ENCODE results near the gene SLC29A1. TPM values are rescaled to one million over a fixed set of nuclear protein-coding genes. Genes with fewer than 3 reads are reported as not detected.

The SLC29A1 gene
- polyA plus RNA-seq, 2 donors, result 11.6 to 18.5 TPM

- H3K27ac ChIP-seq (ENCODE audit: low read depth in 2 of 2, low read length in 1 of 2), result no peak overlapping the region
Measured at GRCh38 chr6:44203955-44204354, 19.4 kb upstream of the SLC29A1 start.

GRCh38 chr6:44207966-44208365 is 15.4 kb upstream of the SLC29A1 start:
- no peaks in the 10 kb centered on the region for H3K27me3 ChIP-seq (ENCODE audit: control insufficient read depth in 1 of 2, insufficient read depth in 2 of 2, low read length in 2 of 2)
- no peaks in the 10 kb centered on the region for H3K36me3 ChIP-seq (ENCODE audit: control insufficient read depth in 2 of 2, insufficient read depth in 2 of 2, low read length in 1 of 2)
- no peaks in the 10 kb centered on the region for H3K9me3 ChIP-seq (ENCODE audit: control insufficient read depth in 2 of 2, insufficient read depth in 1 of 2, low read depth in 1 of 2, low read length in 1 of 2)
- 92 to 95% methylated on average over 6 of the region's 6 CpGs for WGBS, 2 donors
- peaks cover 0 to 1% of the 10 kb centered on the region in 2 donors for H3K4me1 ChIP-seq (ENCODE audit: control insufficient read depth in 2 of 2, insufficient read depth in 2 of 2, low read length in 1 of 2)
- no peak overlapping the region for H3K27ac ChIP-seq (ENCODE audit: low read depth in 2 of 2, low read length in 1 of 2)
- no peak overlapping the region for H3K4me3 ChIP-seq (ENCODE audit: low read depth in 1 of 2, low read length in 2 of 2)

More at GRCh38 chr6:44203955-44204354, 19.4 kb upstream of the SLC29A1 start:
- H3K36me3 ChIP-seq (ENCODE audit: control insufficient read depth in 2 of 2, insufficient read depth in 2 of 2, low read length in 1 of 2), result no peaks in the 10 kb centered on the region
- H3K4me3 ChIP-seq (ENCODE audit: low read depth in 1 of 2, low read length in 2 of 2), result no peak overlapping the region
- H3K4me1 ChIP-seq (ENCODE audit: control insufficient read depth in 2 of 2, insufficient read depth in 2 of 2, low read length in 1 of 2), result peaks cover 0 to 14% of the 10 kb centered on the region in 2 donors
- H3K9me3 ChIP-seq (ENCODE audit: control insufficient read depth in 2 of 2, insufficient read depth in 1 of 2, low read depth in 1 of 2, low read length in 1 of 2), result no peaks in the 10 kb centered on the region
- no peaks in the 10 kb centered on the region for H3K27me3 ChIP-seq (ENCODE audit: control insufficient read depth in 1 of 2, insufficient read depth in 2 of 2, low read length in 2 of 2)
- 82 to 87% methylated on average over 6 of the region's 6 CpGs for WGBS, 2 donors

- 86 to 93% methylated on average over 3 of the region's 3 CpGs for WGBS, 2 donors
- no peaks in the 10 kb centered on the region for H3K36me3 ChIP-seq (ENCODE audit: control insufficient read depth in 2 of 2, insufficient read depth in 2 of 2, low read length in 1 of 2)
- H3K27ac ChIP-seq (ENCODE audit: low read depth in 2 of 2, low read length in 1 of 2), result no peak overlapping the region
- H3K4me1 ChIP-seq (ENCODE audit: control insufficient read depth in 2 of 2, insufficient read depth in 2 of 2, low read length in 1 of 2), result no peaks in the 10 kb centered on the region
- H3K9me3 ChIP-seq (ENCODE audit: control insufficient read depth in 2 of 2, insufficient read depth in 1 of 2, low read depth in 1 of 2, low read length in 1 of 2), result no peaks in the 10 kb centered on the region
- H3K27me3 ChIP-seq (ENCODE audit: control insufficient read depth in 1 of 2, insufficient read depth in 2 of 2, low read length in 2 of 2), result no peaks in the 10 kb centered on the region
- H3K4me3 ChIP-seq (ENCODE audit: low read depth in 1 of 2, low read length in 2 of 2), result no peak overlapping the region
Measured at GRCh38 chr6:44211284-44211683, 12.1 kb upstream of the SLC29A1 start.

- H3K36me3 ChIP-seq (ENCODE audit: control insufficient read depth in 2 of 2, insufficient read depth in 2 of 2, low read length in 1 of 2), result no peaks in the 10 kb centered on the region
- H3K9me3 ChIP-seq (ENCODE audit: control insufficient read depth in 2 of 2, insufficient read depth in 1 of 2, low read depth in 1 of 2, low read length in 1 of 2), result no peaks in the 10 kb centered on the region
- no peaks in the 10 kb centered on the region for H3K27me3 ChIP-seq (ENCODE audit: control insufficient read depth in 1 of 2, insufficient read depth in 2 of 2, low read length in 2 of 2)
- 94% methylated on average over 6 of the region's 6 CpGs for WGBS, 2 donors
- H3K4me1 ChIP-seq (ENCODE audit: control insufficient read depth in 2 of 2, insufficient read depth in 2 of 2, low read length in 1 of 2), result peaks cover 0 to 10% of the 10 kb centered on the region in 2 donors
- no peak overlapping the region for H3K27ac ChIP-seq (ENCODE audit: low read depth in 2 of 2, low read length in 1 of 2)
- H3K4me3 ChIP-seq (ENCODE audit: low read depth in 1 of 2, low read length in 2 of 2), result no peak overlapping the region
Measured at GRCh38 chr6:44214307-44214706, 9.1 kb upstream of the SLC29A1 start.

- WGBS, 2 donors, result 37 to 39% methylated on average over 7 of the region's 7 CpGs
- Histone ChIP-seq H3K27me3 (ENCODE audit: control insufficient read depth in 1 of 2, insufficient read depth in 2 of 2, low read length in 2 of 2) (no peaks in the 10 kb centered on the region), H3K9me3 (ENCODE audit: control insufficient read depth in 2 of 2, insufficient read depth in 1 of 2, low read depth in 1 of 2, low read length in 1 of 2) (no peaks in the 10 kb centered on the region), H3K4me1 (ENCODE audit: control insufficient read depth in 2 of 2, insufficient read depth in 2 of 2, low read length in 1 of 2) (peaks cover 0 to 15% of the 10 kb centered on the region in 2 donors), H3K36me3 (ENCODE audit: control insufficient read depth in 2 of 2, insufficient read depth in 2 of 2, low read length in 1 of 2) (no peaks in the 10 kb centered on the region), H3K4me3 (ENCODE audit: low read depth in 1 of 2, low read length in 2 of 2) (no peak within 1 kb of the TSS), H3K27ac (ENCODE audit: low read depth in 2 of 2, low read length in 1 of 2) (peak within 1 kb of the TSS in 1 of 2 donors; percentile 27)
Measured at GRCh38 chr6:44216677-44217331, 6.6 kb upstream of the SLC29A1 start, which contains the start of gene MYMX. Gene MYMX (plus strand): TSS chr6:44216926. CDS start chr6:44217472, 546 bp downstream.

GRCh38 chr6:44217332-44218143 is 5.9 kb upstream of the SLC29A1 start:
- H3K4me3 ChIP-seq (ENCODE audit: low read depth in 1 of 2, low read length in 2 of 2), result no peak overlapping the region
- no peaks in the 10 kb centered on the region for H3K27me3 ChIP-seq (ENCODE audit: control insufficient read depth in 1 of 2, insufficient read depth in 2 of 2, low read length in 2 of 2)
- WGBS, 2 donors, result 54 to 57% methylated on average over 16 of the region's 16 CpGs
- peaks cover 0 to 15% of the 10 kb centered on the region in 2 donors for H3K4me1 ChIP-seq (ENCODE audit: control insufficient read depth in 2 of 2, insufficient read depth in 2 of 2, low read length in 1 of 2)
- no peaks in the 10 kb centered on the region for H3K36me3 ChIP-seq (ENCODE audit: control insufficient read depth in 2 of 2, insufficient read depth in 2 of 2, low read length in 1 of 2)
- H3K9me3 ChIP-seq (ENCODE audit: control insufficient read depth in 2 of 2, insufficient read depth in 1 of 2, low read depth in 1 of 2, low read length in 1 of 2), result no peaks in the 10 kb centered on the region
- H3K27ac ChIP-seq (ENCODE audit: low read depth in 2 of 2, low read length in 1 of 2), result peak overlapping the region in 1 of 2 donors; percentile 27

GRCh38 chr6:44219053-44219814 is 4.2 kb upstream of the SLC29A1 start:
- H3K36me3 ChIP-seq (ENCODE audit: control insufficient read depth in 2 of 2, insufficient read depth in 2 of 2, low read length in 1 of 2), result no peaks in the 10 kb centered on the region
- H3K9me3 ChIP-seq (ENCODE audit: control insufficient read depth in 2 of 2, insufficient read depth in 1 of 2, low read depth in 1 of 2, low read length in 1 of 2), result no peaks in the 10 kb centered on the region
- peaks cover 0 to 18% of the 10 kb centered on the region in 2 donors for H3K4me1 ChIP-seq (ENCODE audit: control insufficient read depth in 2 of 2, insufficient read depth in 2 of 2, low read length in 1 of 2)
- WGBS, 2 donors, result 3 to 4% methylated on average over 33 to 45 of the region's 45 CpGs
- no peaks in the 10 kb centered on the region for H3K27me3 ChIP-seq (ENCODE audit: control insufficient read depth in 1 of 2, insufficient read depth in 2 of 2, low read length in 2 of 2)
- peak overlapping the region; percentile 24 to 45 for H3K4me3 ChIP-seq (ENCODE audit: low read depth in 1 of 2, low read length in 2 of 2)
- peak overlapping the region; percentile 79 to 81 for H3K27ac ChIP-seq (ENCODE audit: low read depth in 2 of 2, low read length in 1 of 2)

GRCh38 chr6:44219815-44220784 is 3.3 kb upstream of the SLC29A1 start:
- Histone ChIP-seq H3K36me3 (ENCODE audit: control insufficient read depth in 2 of 2, insufficient read depth in 2 of 2, low read length in 1 of 2) (no peaks in the 10 kb centered on the region), H3K4me3 (ENCODE audit: low read depth in 1 of 2, low read length in 2 of 2) (peak overlapping the region in 1 of 2 donors; percentile 24), H3K27me3 (ENCODE audit: control insufficient read depth in 1 of 2, insufficient read depth in 2 of 2, low read length in 2 of 2) (no peaks in the 10 kb centered on the region), H3K27ac (ENCODE audit: low read depth in 2 of 2, low read length in 1 of 2) (peak overlapping the region; percentile 79 to 81), H3K4me1 (ENCODE audit: control insufficient read depth in 2 of 2, insufficient read depth in 2 of 2, low read length in 1 of 2) (peaks cover 0 to 20% of the 10 kb centered on the region in 2 donors), H3K9me3 (ENCODE audit: control insufficient read depth in 2 of 2, insufficient read depth in 1 of 2, low read depth in 1 of 2, low read length in 1 of 2) (no peaks in the 10 kb centered on the region)
- WGBS, 2 donors, result 59 to 73% methylated on average over 21 to 28 of the region's 28 CpGs

Measured in esophagus (tissue), 2 donors.